ENCODE data around the gene LTBR.

LTBR gene

DNA sequence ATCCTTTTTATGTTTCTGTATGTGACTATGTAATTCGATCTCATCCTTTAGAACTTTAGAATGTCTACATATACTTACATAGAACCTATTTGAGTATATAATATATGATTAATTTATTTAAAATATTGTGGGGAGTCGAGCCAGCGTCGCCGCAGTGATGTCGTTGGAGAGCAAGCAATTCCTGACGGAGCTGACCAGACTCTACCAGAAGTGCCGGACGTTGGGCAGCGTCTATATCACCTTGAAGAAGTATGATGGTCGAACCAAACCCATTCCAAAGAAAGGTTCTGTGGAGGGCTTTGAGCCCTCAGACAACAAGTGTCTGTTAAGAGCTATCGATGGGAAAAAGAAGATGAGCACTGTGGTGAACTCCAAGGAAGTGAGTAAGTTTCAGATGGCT is 54.4 kb downstream of the LTBR start:
- H3K4me3 ChIP-seq (ENCODE audit: low read depth, low read length), result no peak overlapping the region
- TF ChIP-seq, protein P1, sequence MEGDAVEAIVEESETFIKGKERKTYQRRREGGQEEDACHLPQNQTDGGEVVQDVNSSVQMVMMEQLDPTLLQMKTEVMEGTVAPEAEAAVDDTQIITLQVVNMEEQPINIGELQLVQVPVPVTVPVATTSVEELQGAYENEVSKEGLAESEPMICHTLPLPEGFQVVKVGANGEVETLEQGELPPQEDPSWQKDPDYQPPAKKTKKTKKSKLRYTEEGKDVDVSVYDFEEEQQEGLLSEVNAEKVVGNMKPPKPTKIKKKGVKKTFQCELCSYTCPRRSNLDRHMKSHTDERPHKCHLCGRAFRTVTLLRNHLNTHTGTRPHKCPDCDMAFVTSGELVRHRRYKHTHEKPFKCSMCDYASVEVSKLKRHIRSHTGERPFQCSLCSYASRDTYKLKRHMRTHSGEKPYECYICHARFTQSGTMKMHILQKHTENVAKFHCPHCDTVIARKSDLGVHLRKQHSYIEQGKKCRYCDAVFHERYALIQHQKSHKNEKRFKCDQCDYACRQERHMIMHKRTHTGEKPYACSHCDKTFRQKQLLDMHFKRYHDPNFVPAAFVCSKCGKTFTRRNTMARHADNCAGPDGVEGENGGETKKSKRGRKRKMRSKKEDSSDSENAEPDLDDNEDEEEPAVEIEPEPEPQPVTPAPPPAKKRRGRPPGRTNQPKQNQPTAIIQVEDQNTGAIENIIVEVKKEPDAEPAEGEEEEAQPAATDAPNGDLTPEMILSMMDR (IDR thresholded peaks at IDR 0.05; ENCODE audit: insufficient read depth, low read length, missing control alignments), result no peak
- DNase-seq (ENCODE audit: low read depth, low spot score), result no peak
- ChIA-PET CTCF (interaction anchor here (0.6 to 3.6 kb wide), 6 partner anchors 15 to 243 kb away, joined by 3 to 16 read pairs (median 4); partner anchors contain the start of gene VAMP1), POLR2A (no interaction called here)

DNA sequence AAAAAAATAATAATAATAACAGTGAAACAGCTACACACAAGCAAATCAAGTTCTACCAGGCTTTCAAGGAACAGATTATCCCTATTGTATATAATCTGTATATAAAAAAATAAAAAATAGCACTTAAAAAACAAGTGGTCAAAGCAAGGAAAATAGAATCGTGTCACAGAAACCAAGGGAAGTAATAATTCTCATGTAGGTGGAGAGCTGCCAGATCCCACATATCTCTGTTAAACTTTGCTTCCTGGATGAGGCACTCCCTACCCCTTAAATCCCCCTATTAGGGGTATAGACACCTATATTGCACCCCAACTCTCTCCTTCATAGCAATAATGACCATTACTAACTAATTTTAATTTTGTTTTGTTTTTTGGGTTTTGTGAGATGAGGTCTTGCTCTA is 56.4 kb downstream of the LTBR start:
- DNase-seq (ENCODE audit: low read depth, low spot score), result no peak
- CTCF ChIA-PET, result interaction anchor here (0.6 to 3.6 kb wide), 2 partner anchors 17 to 124 kb away, joined by 3 to 16 read pairs; no protein-coding TSS in a partner anchor
- H3K4me3 ChIP-seq (ENCODE audit: low read depth, low read length), result no peak overlapping the region
- TF ChIP-seq, protein P1 (IDR thresholded peaks at IDR 0.05; ENCODE audit: insufficient read depth, low read length, missing control alignments), result no peak
- POLR2A ChIA-PET, result no interaction called here

All from AG04449 (cell line).